ENCODE data around the gene SIRT3.

SIRT3 gene

GRCh38 chr11:199782-200181 lies 36.4 kb downstream of the SIRT3 start:
- Histone ChIP-seq H3K9me3 (ENCODE audit: insufficient read depth, low read length) (no peaks in the 10 kb centered on the region), H3K27me3 (ENCODE audit: low read length) (no peaks in the 10 kb centered on the region), H3K27ac (ENCODE audit: low read depth, low read length) (no peak overlapping the region), H3K4me2 (ENCODE audit: low read depth, low read length, poor library complexity, severe bottlenecking) (no peak overlapping the region), H3F3A (ENCODE audit: insufficient read depth) (no peaks in the 10 kb centered on the region), H3K79me2 (ENCODE audit: insufficient read depth, low read length) (no peaks in the 10 kb centered on the region), H2AFZ (ENCODE audit: low read depth, low read length, severe bottlenecking) (no peak overlapping the region), H4K20me1 (ENCODE audit: low read depth, low read length) (no peaks in the 10 kb centered on the region), H3K36me3 (ENCODE audit: low read length) (no peaks in the 10 kb centered on the region), H3K9ac (ENCODE audit: low read length) (no peak overlapping the region), H3K4me3 (ENCODE audit: insufficient read depth, low read length, poor library complexity, severe bottlenecking) (no peak overlapping the region), H3K9me2 (replicated peaks; ENCODE audit: insufficient read depth, low read length) (no peaks in the 10 kb centered on the region)
- TF ChIP-seq CTCF (IDR thresholded peaks at IDR 0.05; ENCODE audit: insufficient read depth, low read length, poor library complexity, severe bottlenecking) (no peak), EZH2phosphoT487 (conservative IDR thresholded peaks at IDR 0.05; ENCODE audit: low read length) (no peak)

GRCh38 chr11:199004-199581 lies 37.0 kb downstream of the SIRT3 start:
- H3K9me3 ChIP-seq (ENCODE audit: insufficient read depth, low read length) = no peaks in the 10 kb centered on the region
- no peaks in the 10 kb centered on the region for H3K79me2 ChIP-seq (ENCODE audit: insufficient read depth, low read length)
- no peaks in the 10 kb centered on the region for H3K27me3 ChIP-seq (ENCODE audit: low read length)
- no peak overlapping the region for H3K4me3 ChIP-seq (ENCODE audit: insufficient read depth, low read length, poor library complexity, severe bottlenecking)
- no peaks in the 10 kb centered on the region for H3F3A ChIP-seq (ENCODE audit: insufficient read depth)
- no peak for TF ChIP-seq EZH2phosphoT487 (conservative IDR thresholded peaks at IDR 0.05; ENCODE audit: low read length)
- TF ChIP-seq CTCF (IDR thresholded peaks at IDR 0.05; ENCODE audit: insufficient read depth, low read length, poor library complexity, severe bottlenecking) = no peak
- no peak overlapping the region for H2AFZ ChIP-seq (ENCODE audit: low read depth, low read length, severe bottlenecking)
- no peak overlapping the region for H3K4me2 ChIP-seq (ENCODE audit: low read depth, low read length, poor library complexity, severe bottlenecking)
- H3K9ac ChIP-seq (ENCODE audit: low read length) = no peak overlapping the region
- no peaks in the 10 kb centered on the region for H4K20me1 ChIP-seq (ENCODE audit: low read depth, low read length)
- H3K36me3 ChIP-seq (ENCODE audit: low read length) = no peaks in the 10 kb centered on the region
- H3K9me2 ChIP-seq (replicated peaks; ENCODE audit: insufficient read depth, low read length) = no peaks in the 10 kb centered on the region
- no peak overlapping the region for H3K27ac ChIP-seq (ENCODE audit: low read depth, low read length)

GRCh38 chr11:198236-198806 lies 37.8 kb downstream of the SIRT3 start:
- no peak overlapping the region for H3K4me3 ChIP-seq (ENCODE audit: insufficient read depth, low read length, poor library complexity, severe bottlenecking)
- no peak overlapping the region for H2AFZ ChIP-seq (ENCODE audit: low read depth, low read length, severe bottlenecking)
- TF ChIP-seq CTCF (IDR thresholded peaks at IDR 0.05; ENCODE audit: insufficient read depth, low read length, poor library complexity, severe bottlenecking) (no peak), EZH2phosphoT487 (conservative IDR thresholded peaks at IDR 0.05; ENCODE audit: low read length) (no peak)

More at GRCh38 chr11:198236-198806, 37.8 kb downstream of the SIRT3 start:
- H3K79me2 ChIP-seq (ENCODE audit: insufficient read depth, low read length) = no peaks in the 10 kb centered on the region
- no peak overlapping the region for H3K4me2 ChIP-seq (ENCODE audit: low read depth, low read length, poor library complexity, severe bottlenecking)
- no peaks in the 10 kb centered on the region for H3K9me3 ChIP-seq (ENCODE audit: insufficient read depth, low read length)
- H3K9me2 ChIP-seq (replicated peaks; ENCODE audit: insufficient read depth, low read length) = no peaks in the 10 kb centered on the region
- no peaks in the 10 kb centered on the region for H3K36me3 ChIP-seq (ENCODE audit: low read length)
- no peaks in the 10 kb centered on the region for H3K27me3 ChIP-seq (ENCODE audit: low read length)
- H4K20me1 ChIP-seq (ENCODE audit: low read depth, low read length) = no peaks in the 10 kb centered on the region
- no peak overlapping the region for H3K9ac ChIP-seq (ENCODE audit: low read length)
- H3F3A ChIP-seq (ENCODE audit: insufficient read depth) = no peaks in the 10 kb centered on the region
- H3K27ac ChIP-seq (ENCODE audit: low read depth, low read length) = no peak overlapping the region

Data from SU-DHL-6 (cell line).